Spleen (tissue), 7 donors: ENCODE measurements around the gene FRYL.

Source experiments
- CTCF ChIP-seq, 11 experiments: fragments of 200-600 bp in 7 of 11; fragments of 450-650 bp in 4 of 11; sonication (generic) in 4 of 11; IDR thresholded peaks in 8 of 11; conservative IDR thresholded peaks in 3 of 11; 1 replicate in 7 of 11; 2 replicates in 4 of 11; pipeline versions ENCODE4 v1.4.0 to v1.8.0; 2016 to 2021; ENCODE audit warnings: antibody characterized with exemption in 11 of 11, inconsistent platforms in 4 of 11, mild to moderate bottlenecking in 1 of 11
- POLR2A ChIP-seq, 3 donors: fragments of 450-650 bp; IDR thresholded peaks; one replicate each; pipeline ENCODE4 v1.5.1; 2017; ENCODE audit warnings: antibody characterized with exemption in 3 of 3, mild to moderate bottlenecking in 1 of 3
- POLR2AphosphoS5 ChIP-seq, 3 donors: sonication (generic); formaldehyde crosslinking; IDR thresholded peaks; one replicate each; pipeline ENCODE4 v1.5.1; 2017; ENCODE audit warnings: antibody characterized with exemption in 3 of 3
- donor health status: DM: no; HTN: no; CAD: no; lungs with moderate emphysema.
- donor health status: DM: no; HTN: no; CAD: no.
- donor health status: DM: no; HTN: no; CAD: no.

- TF ChIP-seq POLR2A (IDR thresholded peaks at IDR 0.05) (no peak), CTCF (IDR thresholded peaks at IDR 0.05 in 8 of 11, conservative IDR thresholded peaks at IDR 0.05 in 3 of 11) (no peak), POLR2AphosphoS5 (IDR thresholded peaks at IDR 0.05) (no peak)
Observed at GRCh38 chr4:48594180-48594579, 185.9 kb downstream of the FRYL start.
